B cell (primary cell): Measurements from ENCODE around the gene MAGI2. TPM values are rescaled to one million over a fixed set of nuclear protein-coding genes. Genes with fewer than 3 reads are reported as not detected.

Experiments used
- ATAC-seq: fragments of 200-7000 bp; cut with Tn5 transposase; one replicate; pipeline ENCODE4 v1.10.0; 2021; ENCODE audit warnings: low read depth, mild to moderate bottlenecking, moderate number of reproducible peaks, moderate library complexity
- CTCF ChIA-PET: fragments of 350-600 bp; sonication (Branson Sonifier 250); formaldehyde crosslinking; loops from one replicate; lab custom pipeline; 2021; ENCODE audit warnings: antibody characterized with exemption, inconsistent platforms; lab: Charles Lee
- POLR2A ChIA-PET: fragments of 350-600 bp; sonication (Branson Sonifier 250); formaldehyde crosslinking; loops from one replicate; lab custom pipeline; 2021; ENCODE audit warnings: antibody characterized with exemption; lab: Charles Lee
- DNase-seq: peaks from one replicate; pipeline ENCODE4 v3.0.0; 2013
- H2AFZ ChIP-seq: 2 replicates; pipeline ENCODE4 v1.6.1; 2012; ENCODE audit warnings: mild to moderate bottlenecking, low read depth, low read length; ENCODE audit not compliant: insufficient read depth, poor library complexity, severe bottlenecking
- H3K27ac ChIP-seq, 2 donors: 1 replicate in 1 of 2; 2 replicates in 1 of 2; pipeline ENCODE4 v1.5.1; 2012 to 2013; ENCODE audit warnings: low read length in 2 of 2, mild to moderate bottlenecking in 2 of 2, moderate library complexity in 1 of 2
- H3K27me3 ChIP-seq, 4 experiments: fragments of 200-600 bp in 1 of 4; sonication (generic) in 1 of 4; replicated peaks in 1 of 4; 1 replicate in 2 of 4; 2 replicates in 2 of 4; pipeline versions ENCODE4 v1.6.1 to v1.7.0; 2013 to 2016; ENCODE audit warnings: low read length in 3 of 4, mild to moderate bottlenecking in 2 of 4, mixed read lengths in 1 of 4, moderate library complexity in 1 of 4; ENCODE audit not compliant: insufficient read depth in 4 of 4, control insufficient read depth in 3 of 4; ENCODE audit errors: control extremely low read depth in 1 of 4
- H3K36me3 ChIP-seq, 2 experiments: replicated peaks in 1 of 2; 1 replicate in 1 of 2; 2 replicates in 1 of 2; pipeline versions ENCODE4 v1.6.1 to v1.7.1; 2013; ENCODE audit warnings: low read length in 1 of 2; ENCODE audit not compliant: insufficient read depth in 2 of 2, control insufficient read depth in 1 of 2; ENCODE audit errors: control extremely low read depth in 1 of 2, extremely low read depth in 1 of 2
- H3K4me1 ChIP-seq, 2 donors: fragments of 200-600 bp in 1 of 2; sonication (generic) in 1 of 2; 1 replicate in 1 of 2; 2 replicates in 1 of 2; pipeline versions ENCODE4 v1.5.1 to v1.6.1; 2013 to 2017; ENCODE audit warnings: low read length in 2 of 2; ENCODE audit not compliant: control insufficient read depth in 2 of 2, insufficient read depth in 2 of 2
- H3K4me2 ChIP-seq: replicated peaks from 2 replicates; pipeline ENCODE3; 2012; ENCODE audit warnings: mild to moderate bottlenecking, low read depth, low read length; ENCODE audit not compliant: poor library complexity, severe bottlenecking
- H3K4me3 ChIP-seq, 5 experiments: fragments of 200-600 bp in 1 of 5; sonication (generic) in 1 of 5; 1 replicate in 3 of 5; 2 replicates in 2 of 5; pipeline versions ENCODE4 v1.5.1 to v1.7.0; 2011 to 2016; ENCODE audit warnings: low read length in 4 of 5, mild to moderate bottlenecking in 4 of 5, low read depth in 2 of 5, control low read depth in 1 of 5, moderate library complexity in 1 of 5; ENCODE audit not compliant: insufficient read depth in 1 of 5; ENCODE audit errors: control extremely low read depth in 1 of 5, extremely low read depth in 1 of 5
- H3K79me2 ChIP-seq: fragments of 200-600 bp; sonication (generic); one replicate; pipeline ENCODE4 v1.6.0; 2016; ENCODE audit warnings: low read length; ENCODE audit not compliant: control insufficient read depth, insufficient read depth
- H3K9ac ChIP-seq: fragments of 200-600 bp; sonication (generic); 2 replicates; pipeline ENCODE4 v1.6.1; 2017; ENCODE audit warnings: mild to moderate bottlenecking, low read length, moderate library complexity
- H3K9me3 ChIP-seq, 3 donors: one replicate each; pipeline versions ENCODE4 v1.6.1 to v1.7.1; 2013; ENCODE audit warnings: low read length in 2 of 3; ENCODE audit not compliant: control insufficient read depth in 2 of 3, insufficient read depth in 1 of 3; ENCODE audit errors: control extremely low read depth in 1 of 3
- H4K20me1 ChIP-seq: 2 replicates; pipeline ENCODE4 v1.6.0; 2012; ENCODE audit warnings: mild to moderate bottlenecking, low read length; ENCODE audit not compliant: insufficient read depth, control insufficient read depth, poor library complexity, severe bottlenecking
- H3K27ac Mint-ChIP-seq: one replicate; pipeline ENCODE4 v1.8.0; 2021; ENCODE audit warnings: mixed read lengths
- H3K27me3 Mint-ChIP-seq: one replicate; pipeline ENCODE4 v1.8.0; 2021; ENCODE audit warnings: mixed read lengths
- H3K4me1 Mint-ChIP-seq: one replicate; pipeline ENCODE4 v1.8.0; 2021; ENCODE audit warnings: mixed read lengths
- H3K4me3 Mint-ChIP-seq: one replicate; pipeline ENCODE4 v1.8.0; 2021; ENCODE audit warnings: mixed read lengths
- H3K9me3 Mint-ChIP-seq: one replicate; pipeline ENCODE4 v1.8.0; 2022; ENCODE audit warnings: mixed read lengths; ENCODE audit not compliant: insufficient read depth
- CTCF ChIP-seq: fragments of 200-600 bp; IDR thresholded peaks from one replicate; pipeline ENCODE4 v1.8.0; 2022; ENCODE audit warnings: antibody characterized with exemption, mild to moderate bottlenecking
- EZH2 ChIP-seq: IDR thresholded peaks from 2 replicates; pipeline ENCODE4 v1.6.1; 2012; ENCODE audit warnings: borderline replicate concordance, low read depth, mild to moderate bottlenecking, moderate library complexity, low read length; ENCODE audit not compliant: insufficient read depth, poor library complexity, severe bottlenecking
- WGBS: methylation state at CpG from one replicate; pipeline ENCODE4 v1.1.5; 2013; ENCODE audit warnings: missing lambda C conversion rate; ENCODE audit not compliant: insufficient coverage; 5-methylcytosine and 5-hydroxymethylcytosine counted together
- intact Hi-C: fragments of 100-400 bp; cut with micrococcal nuclease; formaldehyde crosslinking; loops from one replicate; pipeline ENCODE4 v1.10.0; 2022
- polyA plus RNA-seq: library from polyadenylated mRNA; depleted of rRNA; stranded (reverse); fragments of >200 nt; gene quantifications from 2 replicates; pipeline ENCODE4 v1.2.3, GENCODE V29; 2012
- total RNA-seq, 2 donors: library from RNA; stranded (reverse); fragments of 120-200 nt in 1 of 2; gene quantifications; 1 replicate in 1 of 2; 2 replicates in 1 of 2; pipeline versions ENCODE4 v1.2.3 to v1.2.4, GENCODE V29; 2013 to 2022

MAGI2 gene
- total and polyA plus RNA-seq, 2 donors (not counting 1 experiment from before 2014, with no cell fraction given): 0.16 to 0.64 TPM

- no peak overlapping the region for H3K27ac ChIP-seq
- DNase-seq (no peak), ATAC-seq (no peak)
- no peaks in the 10 kb centered on the region for H3K9me3 ChIP-seq
- H3K4me3 ChIP-seq: no peak overlapping the region
- no peak overlapping the region for H2AFZ ChIP-seq
- Mint-ChIP-seq H3K9me3 (no peaks in the 10 kb centered on the region), H3K27ac (no peak overlapping the region), H3K4me1 (no peaks in the 10 kb centered on the region), H3K27me3 (peaks cover 25% of the 10 kb centered on the region), H3K4me3 (no peak overlapping the region)
- no peak for TF ChIP-seq EZH2
- no peaks in the 10 kb centered on the region for H3K4me1 ChIP-seq
- ChIA-PET POLR2A (no interaction called here), CTCF (interaction anchor here (0.9 kb wide), 1 partner anchor 18 kb away, joined by 3 read pairs; no protein-coding TSS in a partner anchor)
- H3K36me3 ChIP-seq: no peaks in the 10 kb centered on the region
- H3K79me2 ChIP-seq: no peaks in the 10 kb centered on the region
- no peaks in the 10 kb centered on the region for H4K20me1 ChIP-seq
- H3K9ac ChIP-seq: no peak overlapping the region
- H3K4me2 ChIP-seq: no peak overlapping the region
- intact Hi-C loops: no loop called here
- WGBS: no CpG with 5 or more reads among the region's 3 CpGs
- no peaks in the 10 kb centered on the region for H3K27me3 ChIP-seq
Observed at GRCh38 chr7:78055001-78055573, 1398.4 kb downstream of the MAGI2 start.

GRCh38 chr7:78052112-78052511 is 1401.4 kb downstream of the MAGI2 start:
- Histone ChIP-seq H3K9me3 (no peaks in the 10 kb centered on the region), H3K27me3 (no peaks in the 10 kb centered on the region), H3K27ac (no peak overlapping the region), H3K9ac (no peak overlapping the region), H4K20me1 (no peaks in the 10 kb centered on the region), H2AFZ (no peak overlapping the region), H3K4me2 (no peak overlapping the region), H3K79me2 (no peaks in the 10 kb centered on the region), H3K4me3 (no peak overlapping the region), H3K4me1 (no peaks in the 10 kb centered on the region), H3K36me3 (no peaks in the 10 kb centered on the region)
- ATAC-seq: no peak
- ChIA-PET POLR2A (interaction anchor here (0.6 kb wide), 1 partner anchor 67 kb away, joined by 5 read pairs; no protein-coding TSS in a partner anchor), CTCF (interaction anchor here (2.3 to 4.2 kb wide), 2 partner anchors 11 to 15 kb away, joined by 7 to 23 read pairs; no protein-coding TSS in a partner anchor)
- no peaks in the 10 kb centered on the region for H3K4me1 Mint-ChIP-seq
- peaks cover 10% of the 10 kb centered on the region for H3K27me3 Mint-ChIP-seq
- intact Hi-C loops: no loop called here
- TF ChIP-seq CTCF (no peak), EZH2 (no peak)
- DNase-seq: no peak
- H3K9me3 Mint-ChIP-seq: no peaks in the 10 kb centered on the region
- H3K4me3 Mint-ChIP-seq: no peak overlapping the region
- 51% methylated on average over 5 of the region's 7 CpGs for WGBS
- no peak overlapping the region for H3K27ac Mint-ChIP-seq
